Choroid plexus epithelial cell (primary cell): Measurements from ENCODE around the gene PLD2.

Source experiments
- DNase-seq: peaks from one replicate; pipeline ENCODE4 v3.0.0-alpha.2; 2010; ENCODE audit warnings: low read depth
- H3K4me3 ChIP-seq: 2 replicates; pipeline ENCODE4 v1.5.1; 2011; ENCODE audit warnings: low read depth, mild to moderate bottlenecking, control low read depth, low read length, moderate library complexity
- TF ChIP-seq, protein P1 (sequence below): conservative IDR thresholded peaks from 2 replicates; pipeline ENCODE4 v1.5.1; 2011; ENCODE audit warnings: low read depth, mild to moderate bottlenecking, control low read depth, inconsistent platforms, low read length, moderate library complexity

Gene PLD2

DNA sequence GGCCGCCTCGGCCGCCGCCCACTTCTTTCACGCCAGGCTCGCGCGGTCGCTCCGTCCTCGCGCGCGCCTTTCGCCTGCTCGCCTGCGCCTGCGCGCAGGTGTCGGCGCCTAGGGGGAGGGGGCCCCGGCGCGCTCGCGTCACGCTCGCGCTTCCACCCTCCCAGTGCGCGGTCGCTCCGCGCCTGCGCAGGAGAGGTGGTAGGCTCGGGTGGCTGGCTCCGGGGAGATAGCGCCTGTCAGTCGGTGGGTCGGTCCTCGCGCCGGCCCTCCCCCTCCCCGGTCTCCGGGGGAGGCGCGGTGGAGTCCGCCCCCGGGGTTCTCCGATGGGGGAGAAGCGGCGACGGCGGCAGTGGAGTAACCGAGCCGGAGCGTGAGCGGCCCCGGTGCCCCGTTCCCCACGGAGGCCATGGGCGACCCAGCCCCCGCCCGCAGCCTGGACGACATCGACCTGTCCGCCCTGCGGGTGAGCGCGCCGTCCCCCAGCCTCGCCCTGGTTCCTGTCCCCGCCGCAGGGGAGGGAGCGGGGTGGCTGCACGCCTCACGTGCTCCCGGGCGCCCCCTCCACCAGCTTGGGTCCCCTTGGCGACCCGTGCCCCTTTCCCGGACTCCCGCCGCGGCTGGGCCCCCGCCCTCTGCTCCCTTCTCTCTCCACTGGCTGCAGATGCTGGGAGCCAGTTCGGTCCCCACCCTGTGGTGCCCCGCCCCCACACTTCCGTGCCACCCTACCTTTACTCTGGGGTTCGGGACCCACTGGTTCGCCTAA is 26.4 kb downstream of the PLD2 start, which contains the start of gene MINK1:
Gene MINK1 (plus strand): TSS at position 163 of the 763 bp plus-strand sequence. CDS start 244 bp downstream, at position 407.
- peak; percentile 96 for DNase-seq
- TF ChIP-seq, protein P1, sequence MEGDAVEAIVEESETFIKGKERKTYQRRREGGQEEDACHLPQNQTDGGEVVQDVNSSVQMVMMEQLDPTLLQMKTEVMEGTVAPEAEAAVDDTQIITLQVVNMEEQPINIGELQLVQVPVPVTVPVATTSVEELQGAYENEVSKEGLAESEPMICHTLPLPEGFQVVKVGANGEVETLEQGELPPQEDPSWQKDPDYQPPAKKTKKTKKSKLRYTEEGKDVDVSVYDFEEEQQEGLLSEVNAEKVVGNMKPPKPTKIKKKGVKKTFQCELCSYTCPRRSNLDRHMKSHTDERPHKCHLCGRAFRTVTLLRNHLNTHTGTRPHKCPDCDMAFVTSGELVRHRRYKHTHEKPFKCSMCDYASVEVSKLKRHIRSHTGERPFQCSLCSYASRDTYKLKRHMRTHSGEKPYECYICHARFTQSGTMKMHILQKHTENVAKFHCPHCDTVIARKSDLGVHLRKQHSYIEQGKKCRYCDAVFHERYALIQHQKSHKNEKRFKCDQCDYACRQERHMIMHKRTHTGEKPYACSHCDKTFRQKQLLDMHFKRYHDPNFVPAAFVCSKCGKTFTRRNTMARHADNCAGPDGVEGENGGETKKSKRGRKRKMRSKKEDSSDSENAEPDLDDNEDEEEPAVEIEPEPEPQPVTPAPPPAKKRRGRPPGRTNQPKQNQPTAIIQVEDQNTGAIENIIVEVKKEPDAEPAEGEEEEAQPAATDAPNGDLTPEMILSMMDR: no peak
- peak within 1 kb of the TSS; percentile 91 for H3K4me3 ChIP-seq

DNA sequence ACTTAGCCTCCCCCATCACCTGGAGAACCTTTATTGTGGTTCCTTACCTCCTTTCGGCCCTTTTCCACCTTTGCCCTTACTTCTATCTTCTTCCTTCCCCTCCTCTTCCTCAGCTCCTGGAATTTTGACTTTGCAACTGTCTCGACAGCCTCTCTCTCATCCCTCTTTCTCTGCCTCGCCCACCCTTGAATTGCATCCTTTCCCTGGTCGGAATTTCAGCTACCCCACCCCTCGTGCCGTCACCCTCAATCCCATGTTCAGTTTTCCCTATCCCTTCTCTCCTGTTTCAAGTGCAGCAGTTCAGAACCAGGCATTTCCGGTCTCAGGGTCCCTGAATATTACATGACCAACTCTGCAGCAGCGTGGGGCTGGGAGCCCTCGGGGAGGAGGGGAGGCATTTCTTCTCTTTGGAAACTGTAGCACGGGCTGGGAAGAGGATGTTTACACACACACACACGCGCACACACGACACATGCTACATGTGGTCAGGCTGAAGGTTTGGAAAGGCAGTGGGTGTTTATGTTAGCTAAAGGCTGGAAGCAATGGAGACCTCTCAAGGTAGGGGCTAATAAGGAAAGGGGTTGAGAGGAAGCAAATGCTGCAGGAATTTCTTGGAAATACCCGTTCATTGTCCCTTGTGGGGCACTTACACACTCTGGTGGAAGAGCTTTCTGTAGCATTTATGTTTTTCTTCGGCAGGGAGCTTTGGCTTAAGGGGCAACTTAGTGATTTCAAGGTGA is 27.2 kb downstream of the PLD2 start:
- TF ChIP-seq, protein P1: no peak
- peak overlapping the region; percentile 91 for H3K4me3 ChIP-seq
- DNase-seq: peak; percentile 75

DNA sequence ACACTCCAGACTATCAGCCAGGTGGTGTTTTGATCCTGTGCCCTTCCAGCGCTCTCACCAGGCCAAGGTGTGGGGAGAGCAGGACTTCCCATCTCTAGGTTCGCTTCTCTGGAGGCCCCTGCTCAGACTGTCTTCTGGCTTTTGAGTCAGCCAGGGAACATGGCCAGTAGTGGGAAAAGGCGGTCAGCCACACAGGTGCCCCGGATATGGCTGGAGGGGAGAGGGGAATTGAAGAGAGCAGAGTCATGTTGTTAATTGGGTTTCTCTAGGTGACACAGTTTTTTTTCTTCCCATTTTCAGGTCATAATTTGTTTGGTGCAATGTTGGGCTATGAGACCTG is 27.7 kb downstream of the PLD2 start:
- H3K4me3 ChIP-seq: peak overlapping the region; percentile 91
- no peak for DNase-seq
- TF ChIP-seq, protein P1: no peak

DNA sequence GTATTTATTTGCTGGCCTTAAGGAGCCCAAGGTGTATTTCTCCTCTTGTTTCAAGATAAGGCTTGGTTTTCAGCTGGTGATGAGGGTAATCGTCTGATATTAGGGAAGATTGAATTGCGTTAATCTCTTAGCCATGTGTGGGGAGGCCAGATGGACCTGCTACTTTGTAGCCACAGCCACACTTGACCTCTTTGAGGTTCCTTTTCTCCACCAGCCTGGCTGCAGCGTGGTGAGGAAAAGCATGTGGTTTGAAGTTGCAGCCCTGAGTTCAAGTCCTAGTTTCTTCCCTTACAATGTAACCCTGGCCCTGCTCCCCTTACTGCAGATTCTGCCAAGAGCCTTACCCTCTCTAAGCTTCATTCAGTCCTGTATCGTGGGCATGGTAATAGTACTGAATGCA is 29.3 kb downstream of the PLD2 start:
- DNase-seq: no peak
- TF ChIP-seq, protein P1: no peak
- no peak overlapping the region for H3K4me3 ChIP-seq

GRCh38 chr17:4837471-4838308 is 30.7 kb downstream of the PLD2 start:
- TF ChIP-seq, protein P1: no peak
- no peak for DNase-seq
- no peak overlapping the region for H3K4me3 ChIP-seq

- TF ChIP-seq, protein P1: no peak
- no peak overlapping the region for H3K4me3 ChIP-seq
- no peak for DNase-seq
Observed at GRCh38 chr17:4838309-4838785, 31.4 kb downstream of the PLD2 start.
